Mucosa of rectum (tissue), 2 donors: ENCODE results near the gene MEX3A.
A peak's percentile ranks its signal among the peaks of the same experiment; 100 is the strongest.

ENCODE experiments used
- H3K27ac ChIP-seq, 2 donors: one replicate each; pipeline ENCODE4 v1.7.0; 2013; ENCODE audit warnings: inconsistent platforms in 2 of 2, low read depth in 2 of 2, low read length in 2 of 2
- H3K27me3 ChIP-seq, 2 donors: one replicate each; pipeline ENCODE4 v1.7.0; 2013; ENCODE audit warnings: low read length in 2 of 2; ENCODE audit not compliant: control insufficient read depth in 2 of 2, insufficient read depth in 2 of 2
- H3K36me3 ChIP-seq, 2 donors: one replicate each; pipeline ENCODE4 v1.7.0; 2013; ENCODE audit warnings: low read length in 2 of 2; ENCODE audit not compliant: control insufficient read depth in 2 of 2, insufficient read depth in 2 of 2
- H3K4me1 ChIP-seq, 2 donors: one replicate each; pipeline ENCODE4 v1.7.0; 2013; ENCODE audit warnings: low read length in 2 of 2, mild to moderate bottlenecking in 1 of 2; ENCODE audit not compliant: control insufficient read depth in 2 of 2, insufficient read depth in 2 of 2
- H3K4me3 ChIP-seq, 2 donors: one replicate each; pipeline ENCODE4 v1.7.0; 2013; ENCODE audit warnings: low read length in 2 of 2
- H3K9ac ChIP-seq, 2 donors: one replicate each; pipeline ENCODE4 v1.7.0; 2013; ENCODE audit warnings: low read length in 2 of 2, low read depth in 1 of 2, mild to moderate bottlenecking in 1 of 2
- H3K9me3 ChIP-seq, 2 donors: one replicate each; pipeline ENCODE4 v1.7.0; 2013; ENCODE audit warnings: low read length in 2 of 2; ENCODE audit not compliant: control insufficient read depth in 2 of 2
- donor health status: healthy.
- donor health status: Normal muscosa, but diverticular disease.

Gene MEX3A

DNA sequence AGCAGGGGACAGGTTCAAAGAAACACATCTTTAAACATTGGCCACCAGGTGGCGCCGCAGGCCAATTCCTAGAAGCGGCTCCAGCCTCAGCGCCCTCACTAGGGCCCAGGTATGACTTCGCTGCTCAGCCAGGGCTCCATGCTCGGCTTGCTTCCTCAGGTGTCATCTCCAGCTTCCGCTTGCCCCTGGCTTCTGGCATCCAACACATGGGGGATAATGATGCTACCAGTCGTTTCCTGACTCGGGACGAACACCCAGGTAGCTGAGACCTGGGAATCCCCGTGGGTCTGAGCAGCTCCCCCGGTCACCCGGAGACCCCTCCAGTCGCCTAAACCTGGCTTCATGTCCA lies 8.5 kb upstream of the MEX3A start:
- Histone ChIP-seq H3K27ac (no peak overlapping the region), H3K36me3 (no peaks in the 10 kb centered on the region), H3K9me3 (no peaks in the 10 kb centered on the region), H3K27me3 (no peaks in the 10 kb centered on the region), H3K9ac (no peak overlapping the region), H3K4me3 (no peak overlapping the region), H3K4me1 (peaks cover 5 to 9% of the 10 kb centered on the region in 2 donors)

DNA sequence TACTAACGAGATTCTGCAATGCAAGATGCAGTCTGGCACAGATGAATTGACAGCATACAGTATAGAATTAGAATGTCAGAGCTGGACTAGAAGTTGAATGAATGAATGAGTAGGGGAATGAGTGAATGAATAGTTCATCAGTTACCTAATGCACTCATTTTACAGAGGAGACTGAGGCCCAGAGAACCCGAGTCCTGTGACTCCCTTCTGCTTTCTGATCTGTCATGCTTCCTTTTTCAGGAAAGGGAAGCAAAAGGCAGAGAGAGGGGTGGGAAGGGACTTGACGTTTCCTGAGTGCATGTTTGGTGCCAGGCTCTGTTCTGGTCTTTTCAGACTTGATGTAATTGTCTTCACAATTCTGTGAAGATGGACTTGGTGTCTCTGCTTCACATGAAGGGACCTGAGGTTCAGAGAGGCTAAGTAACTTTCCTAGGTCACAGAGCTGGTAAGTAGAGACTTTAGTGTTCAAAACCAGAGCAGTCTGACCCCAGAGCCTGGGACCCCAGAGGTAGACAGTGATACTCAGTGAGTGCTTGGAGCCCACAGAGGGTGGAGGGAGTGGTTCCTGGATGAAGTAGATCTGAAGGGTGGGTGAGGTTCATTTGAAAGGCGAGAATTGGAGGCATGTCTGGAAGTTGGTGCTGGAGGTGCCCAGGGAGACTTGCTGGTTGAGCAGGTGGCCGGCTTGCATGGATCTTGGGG lies 8.0 kb upstream of the MEX3A start:
- H3K27me3 ChIP-seq, result no peaks in the 10 kb centered on the region
- peaks cover 2 to 5% of the 10 kb centered on the region in 2 donors for H3K4me1 ChIP-seq
- no peak overlapping the region for H3K9ac ChIP-seq
- H3K4me3 ChIP-seq, result no peak overlapping the region
- peak overlapping the region in 1 of 2 donors; percentile 48 for H3K27ac ChIP-seq
- no peaks in the 10 kb centered on the region for H3K9me3 ChIP-seq
- H3K36me3 ChIP-seq, result no peaks in the 10 kb centered on the region

DNA sequence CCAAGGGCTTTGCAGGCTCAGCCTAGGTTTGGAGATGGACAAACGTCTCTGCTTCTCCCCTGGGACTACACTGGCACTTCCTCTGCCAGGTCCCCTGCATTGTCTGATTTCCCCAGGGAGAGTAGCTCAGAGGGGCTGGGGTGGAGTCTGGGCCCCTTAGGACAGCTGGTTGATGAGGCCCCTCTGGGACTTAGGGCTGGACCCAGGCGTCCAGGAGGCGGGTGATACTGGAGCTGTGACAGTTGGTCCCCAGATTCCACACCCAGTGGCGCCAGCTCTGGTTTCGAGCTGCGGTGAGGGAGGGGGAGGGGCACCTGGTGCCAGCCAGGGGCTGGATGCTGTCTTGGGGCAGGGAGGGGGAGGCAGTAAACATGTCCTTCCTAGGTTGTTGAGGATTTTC lies 7.4 kb upstream of the MEX3A start:
- Histone ChIP-seq H3K36me3 (no peaks in the 10 kb centered on the region), H3K4me3 (no peak overlapping the region), H3K9me3 (no peaks in the 10 kb centered on the region), H3K9ac (no peak overlapping the region), H3K27ac (no peak overlapping the region), H3K27me3 (no peaks in the 10 kb centered on the region), H3K4me1 (peaks cover 2 to 5% of the 10 kb centered on the region in 2 donors)

DNA sequence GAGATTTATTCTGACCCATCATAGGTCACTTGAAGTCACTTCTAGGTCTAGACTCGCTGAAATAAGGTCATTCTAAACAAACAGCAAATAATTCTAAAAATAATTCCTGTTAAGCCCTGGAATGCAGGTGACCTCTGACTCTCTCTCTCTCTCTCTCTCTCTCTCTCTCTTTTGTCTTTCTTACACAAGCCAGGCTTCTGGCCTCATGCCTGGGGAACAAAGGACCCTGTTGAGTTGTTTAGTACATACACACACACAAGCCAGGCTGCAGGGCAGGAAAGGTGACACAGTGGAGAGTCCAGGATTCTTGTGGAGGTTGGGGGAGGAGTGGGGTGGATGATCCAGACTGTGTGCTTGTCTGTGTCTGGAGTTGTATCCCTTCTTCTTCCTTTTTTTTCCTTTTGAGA lies 4.0 kb upstream of the MEX3A start:
- H3K27me3 ChIP-seq, result no peaks in the 10 kb centered on the region
- no peaks in the 10 kb centered on the region for H3K36me3 ChIP-seq
- H3K9me3 ChIP-seq, result no peaks in the 10 kb centered on the region
- no peak overlapping the region for H3K9ac ChIP-seq
- no peak overlapping the region for H3K27ac ChIP-seq
- H3K4me1 ChIP-seq, result peaks cover 5 to 9% of the 10 kb centered on the region in 2 donors
- H3K4me3 ChIP-seq, result no peak overlapping the region

DNA sequence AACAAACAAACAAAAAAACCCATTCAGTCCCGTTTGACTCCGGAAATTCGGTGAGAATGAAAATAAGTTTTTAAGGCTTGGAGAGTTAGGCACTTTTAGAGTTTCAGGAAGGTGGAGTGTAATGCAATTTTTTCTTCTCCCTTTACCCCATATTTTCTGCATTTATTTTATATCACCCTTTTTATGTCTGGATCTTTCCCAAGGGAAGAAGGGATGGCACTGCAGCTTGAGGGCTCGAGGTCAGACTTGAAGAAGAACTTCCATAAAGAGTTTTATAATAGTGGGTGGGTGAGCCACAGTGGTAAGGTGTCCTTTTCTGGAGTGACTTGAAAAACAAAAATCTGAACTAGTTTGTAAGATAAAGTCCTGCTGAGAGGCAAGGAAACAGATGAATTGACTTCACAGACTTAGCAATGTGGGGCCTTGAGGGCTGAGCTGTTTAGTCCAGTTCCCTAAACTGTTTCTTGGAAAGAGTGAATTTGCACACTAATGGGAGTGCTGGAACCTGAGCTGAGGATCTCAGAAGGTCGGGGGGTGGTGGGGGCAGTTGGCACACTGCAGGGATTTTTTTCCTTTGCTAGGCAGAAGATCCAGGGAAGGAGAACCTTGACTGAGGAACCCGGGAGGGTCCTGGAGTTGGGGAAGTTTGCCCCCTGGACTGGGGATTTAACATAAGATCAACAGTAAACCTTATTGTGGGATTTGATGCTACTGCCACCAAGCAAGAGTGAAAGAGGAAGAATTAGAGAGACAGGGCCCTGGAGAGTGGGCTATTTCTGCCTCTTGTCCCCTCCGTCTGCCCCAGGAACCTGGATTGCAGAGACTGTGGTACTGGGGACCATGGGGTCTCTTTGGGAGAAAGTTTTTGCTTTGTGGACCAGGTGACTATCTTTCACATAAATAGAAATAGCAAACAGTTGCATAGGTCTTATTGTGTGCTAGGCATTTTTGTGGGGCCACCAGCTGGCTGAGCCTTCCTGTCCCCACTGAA lies 1.8 kb upstream of the MEX3A start:
- no peak overlapping the region for H3K9ac ChIP-seq
- no peak overlapping the region for H3K4me3 ChIP-seq
- H3K4me1 ChIP-seq, result peaks cover 3 to 4% of the 10 kb centered on the region in 2 donors
- no peaks in the 10 kb centered on the region for H3K36me3 ChIP-seq
- no peaks in the 10 kb centered on the region for H3K27me3 ChIP-seq
- no peaks in the 10 kb centered on the region for H3K9me3 ChIP-seq
- H3K27ac ChIP-seq, result no peak overlapping the region

DNA sequence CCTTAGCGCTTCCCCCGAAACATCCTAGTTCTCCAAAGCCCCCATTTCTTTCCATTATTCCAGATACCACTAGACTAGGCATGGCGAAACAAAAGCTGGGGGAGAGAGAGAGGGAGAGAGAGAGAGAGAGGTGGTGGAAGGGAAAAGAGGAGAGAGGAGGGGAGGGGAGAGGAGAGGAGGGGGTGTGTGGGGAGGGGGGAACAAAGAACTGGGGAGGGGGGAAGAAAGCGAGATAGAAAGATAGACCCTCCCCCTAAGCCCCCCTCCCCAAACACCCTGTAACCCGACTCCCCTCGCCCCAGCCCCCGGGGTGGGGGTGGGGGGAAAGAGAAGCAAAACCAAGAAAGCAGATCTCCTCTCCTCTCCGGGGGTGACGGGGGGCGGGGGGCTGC lies 352 bp downstream of the MEX3A start:
- H3K27ac ChIP-seq, result no peak overlapping the region
- H3K9ac ChIP-seq, result peak overlapping the region in 1 of 2 donors; percentile 57
- peaks cover 3 to 4% of the 10 kb centered on the region in 2 donors for H3K4me1 ChIP-seq

DNA sequence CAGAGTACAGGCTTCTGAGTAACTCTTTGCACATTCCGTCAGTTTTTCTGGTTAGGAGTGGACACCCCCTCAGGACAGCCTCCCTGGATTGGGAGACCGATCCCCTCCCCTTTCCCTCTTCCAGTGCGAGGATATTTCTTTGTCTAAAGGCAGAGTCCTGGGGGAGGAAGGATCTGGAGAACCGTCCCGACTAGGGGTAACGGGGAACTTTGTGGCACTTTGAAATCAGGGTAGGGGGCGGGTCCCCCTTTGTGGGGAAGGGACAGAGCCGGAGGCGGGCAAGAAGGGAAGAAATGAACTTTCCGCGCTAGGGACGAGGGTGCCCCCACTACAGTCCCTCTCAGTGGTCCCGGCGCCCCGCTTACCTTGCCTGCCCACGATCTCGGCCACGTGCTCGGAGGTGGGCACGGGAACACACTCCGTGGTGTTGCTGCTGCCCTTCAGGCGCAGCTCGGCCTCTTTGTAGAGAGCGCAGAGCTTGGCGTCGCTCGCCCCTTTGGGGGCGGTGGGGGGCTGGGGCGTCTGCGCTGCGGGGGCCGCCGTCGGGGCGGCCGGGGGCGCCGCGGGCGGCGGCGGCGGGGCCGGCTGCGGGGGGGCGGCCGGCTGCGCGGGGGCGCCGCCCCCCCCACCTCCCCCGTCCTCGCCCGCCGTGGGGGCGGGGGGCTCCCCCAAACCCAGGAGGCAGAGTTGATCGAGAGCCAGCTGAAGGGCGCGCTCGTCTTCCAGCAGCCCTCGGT lies 917 bp downstream of the MEX3A start:
- Histone ChIP-seq H3K27me3 (no peaks in the 10 kb centered on the region), H3K4me1 (peaks cover 3 to 4% of the 10 kb centered on the region in 2 donors), H3K27ac (no peak overlapping the region), H3K9ac (no peak overlapping the region), H3K9me3 (no peaks in the 10 kb centered on the region), H3K36me3 (no peaks in the 10 kb centered on the region), H3K4me3 (peak overlapping the region; percentile 45 to 74)

More for the DNA sequence above, 352 bp downstream of the MEX3A start:
- Histone ChIP-seq H3K36me3 (no peaks in the 10 kb centered on the region), H3K4me3 (peak overlapping the region; percentile 74 to 79), H3K27me3 (no peaks in the 10 kb centered on the region), H3K9me3 (no peaks in the 10 kb centered on the region)

DNA sequence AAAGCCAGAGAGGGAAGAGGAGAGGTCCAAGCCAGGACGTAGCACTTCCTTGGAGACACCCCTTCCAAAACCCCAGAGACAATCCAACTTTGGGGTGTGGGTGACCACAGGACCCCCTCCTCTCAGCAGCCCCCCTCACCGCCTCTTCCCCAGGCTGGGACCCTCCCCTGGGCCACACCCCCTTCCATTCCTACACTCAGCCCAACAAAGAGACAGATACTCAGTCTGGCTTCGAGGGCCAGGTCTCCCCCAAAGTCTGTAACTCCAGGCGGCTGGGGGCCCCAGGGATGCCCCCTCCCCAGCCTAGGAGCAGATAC lies 1.4 kb downstream of the MEX3A start:
- peaks cover 3 to 4% of the 10 kb centered on the region in 2 donors for H3K4me1 ChIP-seq
- no peaks in the 10 kb centered on the region for H3K9me3 ChIP-seq
- no peak overlapping the region for H3K4me3 ChIP-seq
- no peak overlapping the region for H3K27ac ChIP-seq
- H3K9ac ChIP-seq, result no peak overlapping the region
- no peaks in the 10 kb centered on the region for H3K27me3 ChIP-seq
- H3K36me3 ChIP-seq, result no peaks in the 10 kb centered on the region

DNA sequence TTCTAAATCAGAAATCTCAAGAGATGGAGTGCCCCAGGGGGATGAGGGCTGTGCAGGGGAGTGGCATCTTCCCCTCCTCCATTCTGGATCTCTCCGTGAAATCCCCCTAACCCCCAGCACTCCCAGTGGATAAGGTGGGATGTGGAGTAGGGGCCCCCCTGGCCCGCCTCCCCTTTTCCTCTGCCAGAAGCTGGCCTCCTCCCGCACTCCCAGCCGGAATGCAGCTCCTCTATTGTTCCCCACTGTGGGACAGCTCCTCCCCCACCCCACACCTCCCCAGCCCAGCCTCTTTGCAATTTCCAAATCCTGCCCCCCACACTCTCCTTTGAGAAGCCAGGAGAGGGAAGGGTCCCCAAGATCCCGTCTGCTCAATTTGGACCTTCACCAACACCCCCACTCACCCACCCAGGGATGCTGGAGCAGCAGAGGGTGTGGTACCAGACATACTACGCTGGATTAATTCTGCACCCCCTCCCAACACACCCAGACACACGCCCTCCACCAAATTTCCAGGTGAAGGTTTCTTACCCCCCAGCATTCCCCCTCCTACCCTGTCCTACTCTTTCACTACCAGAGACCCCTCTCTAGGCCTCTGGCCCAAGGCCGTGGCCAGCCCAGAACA lies 1.9 kb downstream of the MEX3A start:
- Histone ChIP-seq H3K36me3 (no peaks in the 10 kb centered on the region), H3K4me1 (peaks cover 3 to 4% of the 10 kb centered on the region in 2 donors), H3K27ac (no peak overlapping the region), H3K27me3 (no peaks in the 10 kb centered on the region), H3K4me3 (no peak overlapping the region), H3K9ac (no peak overlapping the region), H3K9me3 (no peaks in the 10 kb centered on the region)
